B cell (primary cell): Measurements from ENCODE around the gene HDAC5. TPM values are rescaled to one million over a fixed set of nuclear protein-coding genes. Genes with fewer than 3 reads are reported as not detected.

Experiments used
- ATAC-seq: fragments of 200-7000 bp; cut with Tn5 transposase; one replicate; pipeline ENCODE4 v1.10.0; 2021; ENCODE audit warnings: low read depth, mild to moderate bottlenecking, moderate number of reproducible peaks, moderate library complexity
- CTCF ChIA-PET: fragments of 350-600 bp; sonication (Branson Sonifier 250); formaldehyde crosslinking; loops from one replicate; lab custom pipeline; 2021; ENCODE audit warnings: antibody characterized with exemption, inconsistent platforms; lab: Charles Lee
- POLR2A ChIA-PET: fragments of 350-600 bp; sonication (Branson Sonifier 250); formaldehyde crosslinking; loops from one replicate; lab custom pipeline; 2021; ENCODE audit warnings: antibody characterized with exemption; lab: Charles Lee
- DNase-seq: peaks from one replicate; pipeline ENCODE4 v3.0.0; 2013
- H2AFZ ChIP-seq: 2 replicates; pipeline ENCODE4 v1.6.1; 2012; ENCODE audit warnings: mild to moderate bottlenecking, low read depth, low read length; ENCODE audit not compliant: insufficient read depth, poor library complexity, severe bottlenecking
- H3K27ac ChIP-seq, 2 donors: 1 replicate in 1 of 2; 2 replicates in 1 of 2; pipeline ENCODE4 v1.5.1; 2012 to 2013; ENCODE audit warnings: low read length in 2 of 2, mild to moderate bottlenecking in 2 of 2, moderate library complexity in 1 of 2
- H3K27me3 ChIP-seq, 4 experiments: fragments of 200-600 bp in 1 of 4; sonication (generic) in 1 of 4; replicated peaks in 1 of 4; 1 replicate in 2 of 4; 2 replicates in 2 of 4; pipeline versions ENCODE4 v1.6.1 to v1.7.0; 2013 to 2016; ENCODE audit warnings: low read length in 3 of 4, mild to moderate bottlenecking in 2 of 4, mixed read lengths in 1 of 4, moderate library complexity in 1 of 4; ENCODE audit not compliant: insufficient read depth in 4 of 4, control insufficient read depth in 3 of 4; ENCODE audit errors: control extremely low read depth in 1 of 4
- H3K36me3 ChIP-seq, 2 experiments: replicated peaks in 1 of 2; 1 replicate in 1 of 2; 2 replicates in 1 of 2; pipeline versions ENCODE4 v1.6.1 to v1.7.1; 2013; ENCODE audit warnings: low read length in 1 of 2; ENCODE audit not compliant: insufficient read depth in 2 of 2, control insufficient read depth in 1 of 2; ENCODE audit errors: control extremely low read depth in 1 of 2, extremely low read depth in 1 of 2
- H3K4me1 ChIP-seq, 2 donors: fragments of 200-600 bp in 1 of 2; sonication (generic) in 1 of 2; 1 replicate in 1 of 2; 2 replicates in 1 of 2; pipeline versions ENCODE4 v1.5.1 to v1.6.1; 2013 to 2017; ENCODE audit warnings: low read length in 2 of 2; ENCODE audit not compliant: control insufficient read depth in 2 of 2, insufficient read depth in 2 of 2
- H3K4me2 ChIP-seq: replicated peaks from 2 replicates; pipeline ENCODE3; 2012; ENCODE audit warnings: mild to moderate bottlenecking, low read depth, low read length; ENCODE audit not compliant: poor library complexity, severe bottlenecking
- H3K4me3 ChIP-seq, 5 experiments: fragments of 200-600 bp in 1 of 5; sonication (generic) in 1 of 5; 1 replicate in 3 of 5; 2 replicates in 2 of 5; pipeline versions ENCODE4 v1.5.1 to v1.7.0; 2011 to 2016; ENCODE audit warnings: low read length in 4 of 5, mild to moderate bottlenecking in 4 of 5, low read depth in 2 of 5, control low read depth in 1 of 5, moderate library complexity in 1 of 5; ENCODE audit not compliant: insufficient read depth in 1 of 5; ENCODE audit errors: control extremely low read depth in 1 of 5, extremely low read depth in 1 of 5
- H3K79me2 ChIP-seq: fragments of 200-600 bp; sonication (generic); one replicate; pipeline ENCODE4 v1.6.0; 2016; ENCODE audit warnings: low read length; ENCODE audit not compliant: control insufficient read depth, insufficient read depth
- H3K9ac ChIP-seq: fragments of 200-600 bp; sonication (generic); 2 replicates; pipeline ENCODE4 v1.6.1; 2017; ENCODE audit warnings: mild to moderate bottlenecking, low read length, moderate library complexity
- H3K9me3 ChIP-seq, 3 donors: one replicate each; pipeline versions ENCODE4 v1.6.1 to v1.7.1; 2013; ENCODE audit warnings: low read length in 2 of 3; ENCODE audit not compliant: control insufficient read depth in 2 of 3, insufficient read depth in 1 of 3; ENCODE audit errors: control extremely low read depth in 1 of 3
- H4K20me1 ChIP-seq: 2 replicates; pipeline ENCODE4 v1.6.0; 2012; ENCODE audit warnings: mild to moderate bottlenecking, low read length; ENCODE audit not compliant: insufficient read depth, control insufficient read depth, poor library complexity, severe bottlenecking
- H3K27ac Mint-ChIP-seq: one replicate; pipeline ENCODE4 v1.8.0; 2021; ENCODE audit warnings: mixed read lengths
- H3K27me3 Mint-ChIP-seq: one replicate; pipeline ENCODE4 v1.8.0; 2021; ENCODE audit warnings: mixed read lengths
- H3K4me1 Mint-ChIP-seq: one replicate; pipeline ENCODE4 v1.8.0; 2021; ENCODE audit warnings: mixed read lengths
- H3K4me3 Mint-ChIP-seq: one replicate; pipeline ENCODE4 v1.8.0; 2021; ENCODE audit warnings: mixed read lengths
- H3K9me3 Mint-ChIP-seq: one replicate; pipeline ENCODE4 v1.8.0; 2022; ENCODE audit warnings: mixed read lengths; ENCODE audit not compliant: insufficient read depth
- CTCF ChIP-seq: fragments of 200-600 bp; IDR thresholded peaks from one replicate; pipeline ENCODE4 v1.8.0; 2022; ENCODE audit warnings: antibody characterized with exemption, mild to moderate bottlenecking
- EZH2 ChIP-seq: IDR thresholded peaks from 2 replicates; pipeline ENCODE4 v1.6.1; 2012; ENCODE audit warnings: borderline replicate concordance, low read depth, mild to moderate bottlenecking, moderate library complexity, low read length; ENCODE audit not compliant: insufficient read depth, poor library complexity, severe bottlenecking
- WGBS: methylation state at CpG from one replicate; pipeline ENCODE4 v1.1.5; 2013; ENCODE audit warnings: missing lambda C conversion rate; ENCODE audit not compliant: insufficient coverage; 5-methylcytosine and 5-hydroxymethylcytosine counted together
- intact Hi-C: fragments of 100-400 bp; cut with micrococcal nuclease; formaldehyde crosslinking; loops from one replicate; pipeline ENCODE4 v1.10.0; 2022
- polyA plus RNA-seq: library from polyadenylated mRNA; depleted of rRNA; stranded (reverse); fragments of >200 nt; gene quantifications from 2 replicates; pipeline ENCODE4 v1.2.3, GENCODE V29; 2012
- total RNA-seq, 2 donors: library from RNA; stranded (reverse); fragments of 120-200 nt in 1 of 2; gene quantifications; 1 replicate in 1 of 2; 2 replicates in 1 of 2; pipeline versions ENCODE4 v1.2.3 to v1.2.4, GENCODE V29; 2013 to 2022

The HDAC5 gene
- total and polyA plus RNA-seq, 2 donors (not counting 1 experiment from before 2014, with no cell fraction given), result 99.8 to 104 TPM

DNA sequence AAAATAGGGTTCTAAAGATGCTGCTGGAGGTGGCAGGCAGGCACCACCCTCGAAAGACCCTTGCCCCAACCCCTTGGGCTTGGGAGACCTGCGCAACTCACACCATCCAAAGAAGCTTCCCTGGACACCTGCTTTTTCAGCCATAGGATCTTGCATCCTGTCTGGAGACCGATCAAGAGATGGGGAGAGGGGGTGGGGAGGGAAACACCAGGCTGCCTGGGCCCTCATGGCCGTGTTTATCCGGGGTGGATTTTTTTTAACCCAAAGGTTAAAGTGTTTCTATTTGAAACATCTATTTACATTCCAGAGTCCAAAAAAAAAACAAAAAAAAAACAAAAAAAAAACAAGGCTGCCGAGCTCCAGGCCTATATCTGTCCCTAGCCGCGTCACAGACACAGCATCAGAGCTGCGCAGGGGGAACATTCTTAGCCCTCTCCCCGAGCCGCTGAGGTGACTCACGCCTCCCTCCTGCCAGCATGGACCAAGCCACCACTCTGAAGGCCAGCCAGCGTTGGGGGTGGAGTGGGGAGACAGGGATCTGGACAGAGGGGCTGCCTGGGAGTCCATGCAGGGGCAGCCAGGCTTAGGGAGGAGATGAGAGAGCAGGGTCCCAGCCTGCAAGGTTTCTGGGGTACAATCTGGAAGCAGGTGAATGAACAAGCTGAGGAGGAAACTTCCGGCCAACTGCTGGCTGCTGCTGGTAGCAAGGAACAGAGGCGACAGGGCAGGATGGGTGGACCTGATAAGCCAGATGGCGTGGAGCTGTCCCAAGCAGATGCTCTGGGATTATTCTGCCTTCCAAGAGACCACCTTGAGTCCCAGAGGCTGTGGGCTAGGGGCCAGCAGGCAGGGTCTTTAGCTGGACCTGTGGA, 14.8 kb downstream of the HDAC5 start:
- Mint-ChIP-seq H3K4me3 (no peak overlapping the region), H3K27me3 (no peaks in the 10 kb centered on the region), H3K27ac (no peak overlapping the region), H3K9me3 (no peaks in the 10 kb centered on the region), H3K4me1 (peaks cover 36% of the 10 kb centered on the region)
- Histone ChIP-seq H3K4me1 (peaks cover 32 to 37% of the 10 kb centered on the region in 2 donors), H3K27ac (no peak overlapping the region), H3K36me3 (peaks cover 5 to 26% of the 10 kb centered on the region in 2 experiments), H3K4me2 (no peak overlapping the region), H3K4me3 (no peak overlapping the region), H3K79me2 (peaks cover 74% of the 10 kb centered on the region), H4K20me1 (peaks cover 95% of the 10 kb centered on the region), H2AFZ (no peak overlapping the region), H3K27me3 (no peaks in the 10 kb centered on the region), H3K9me3 (no peaks in the 10 kb centered on the region), H3K9ac (no peak overlapping the region)
- 96% methylated on average over 6 of the region's 16 CpGs for WGBS
- intact Hi-C loops, result no loop called here
- no peak for TF ChIP-seq EZH2
- TF ChIP-seq CTCF, result no peak
- ChIA-PET CTCF (no interaction called here), POLR2A (interaction anchor here (0.5 kb wide), 1 partner anchor 45 kb away, joined by 4 read pairs; no protein-coding TSS in a partner anchor)
- ATAC-seq (no peak), DNase-seq (no peak)

- H3K4me1 ChIP-seq, result peaks cover 15 to 19% of the 10 kb centered on the region in 2 donors
- no peaks in the 10 kb centered on the region for H3K9me3 ChIP-seq
- intact Hi-C loops, result no loop called here
- H4K20me1 ChIP-seq, result peaks cover 90% of the 10 kb centered on the region
- ATAC-seq (no peak), DNase-seq (no peak)
- peaks cover 61% of the 10 kb centered on the region for H3K79me2 ChIP-seq
- H3K27me3 Mint-ChIP-seq, result no peaks in the 10 kb centered on the region
- H3K27me3 ChIP-seq, result no peaks in the 10 kb centered on the region
- WGBS, result 100% methylated on average over 2 of the region's 4 CpGs
- H3K9me3 Mint-ChIP-seq, result no peaks in the 10 kb centered on the region
- H3K4me1 Mint-ChIP-seq, result peaks cover 22% of the 10 kb centered on the region
- H3K4me3 Mint-ChIP-seq, result no peak overlapping the region
- no peak overlapping the region for H3K4me3 ChIP-seq
- no peak overlapping the region for H2AFZ ChIP-seq
- no peak overlapping the region for H3K27ac ChIP-seq
- TF ChIP-seq CTCF (no peak), EZH2 (no peak)
- CTCF ChIA-PET, result no interaction called here
- POLR2A ChIA-PET, result no interaction called here
- H3K27ac Mint-ChIP-seq, result no peak overlapping the region
- H3K36me3 ChIP-seq, result peaks cover 9 to 27% of the 10 kb centered on the region in 2 experiments
- H3K9ac ChIP-seq, result no peak overlapping the region
- no peak overlapping the region for H3K4me2 ChIP-seq
Measured at GRCh38 chr17:44106801-44107200, 16.6 kb downstream of the HDAC5 start.
